NB4 (cell line): ENCODE data around the gene LRRC8B.

Experiments
- CTCF ChIP-seq: IDR thresholded peaks from one replicate; pipeline ENCODE4 v1.5.1; 2012; ENCODE audit warnings: low read depth, low read length
- MYC ChIP-seq: IDR thresholded peaks from 2 replicates; pipeline ENCODE4 v1.6.1; 2011; ENCODE audit warnings: low read depth, low read length
- POLR2A ChIP-seq: IDR thresholded peaks from 2 replicates; pipeline ENCODE4 v1.6.1; 2011; ENCODE audit warnings: mild to moderate bottlenecking; ENCODE audit not compliant: insufficient read length; ENCODE audit errors: extremely low read depth

- TF ChIP-seq CTCF (no peak), POLR2A (no peak), MYC (no peak)
Observed at GRCh38 chr1:89574621-89575020, 50.0 kb downstream of the LRRC8B start.
